Activated CD4-positive, alpha-beta T cell treated with anti-CD3 and anti-CD28 coated beads, Interleukin-2, Interleukin-4, amounts not matched to agents 100 ng/mL and 50 ng/mL, durations not matched to agents 16 hours and 8 hours (primary cell): ENCODE results near the gene SHISAL2A.

Experiments
- DNase-seq: peaks from one replicate; pipeline ENCODE4 v3.0.0-alpha.2; 2020; ENCODE audit warnings: low spot score

The SHISAL2A gene

DNA sequence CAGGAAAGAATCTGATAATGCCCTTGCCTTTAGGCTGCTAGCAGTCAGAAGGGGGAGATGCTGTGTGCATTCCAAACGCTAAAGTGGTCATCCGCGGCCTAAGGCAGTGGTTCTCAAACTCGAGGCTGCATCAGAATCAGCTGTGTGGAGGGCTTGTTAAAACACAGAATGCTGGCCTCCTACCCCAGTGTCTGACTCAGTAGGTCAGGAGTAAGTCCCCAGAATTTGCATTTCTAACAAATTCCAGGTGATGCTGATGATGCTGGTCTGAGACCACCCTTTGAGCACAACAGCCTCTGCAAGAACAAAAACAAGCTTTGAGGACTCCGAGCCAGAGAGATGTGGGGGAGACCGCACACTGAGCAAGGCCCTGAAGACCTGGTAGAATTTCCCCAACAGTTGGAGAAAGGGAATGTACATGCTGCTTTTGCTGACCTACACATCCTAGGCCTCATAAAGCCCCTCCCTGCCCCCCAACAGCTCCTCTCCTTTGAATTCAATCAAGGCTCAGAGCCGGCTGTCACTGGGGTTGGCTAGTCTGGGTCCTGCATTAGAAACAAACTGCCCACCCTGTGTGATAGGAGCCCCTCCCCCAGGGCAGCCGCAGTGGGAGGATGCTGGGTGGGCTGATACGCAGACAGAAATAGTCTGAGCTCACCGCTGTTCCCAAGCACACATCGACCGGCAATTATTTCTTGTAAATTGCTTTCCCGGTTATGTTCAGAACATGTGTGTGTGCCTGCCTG lies 27.1 kb downstream of the SHISAL2A start:
- no peak for DNase-seq

DNA sequence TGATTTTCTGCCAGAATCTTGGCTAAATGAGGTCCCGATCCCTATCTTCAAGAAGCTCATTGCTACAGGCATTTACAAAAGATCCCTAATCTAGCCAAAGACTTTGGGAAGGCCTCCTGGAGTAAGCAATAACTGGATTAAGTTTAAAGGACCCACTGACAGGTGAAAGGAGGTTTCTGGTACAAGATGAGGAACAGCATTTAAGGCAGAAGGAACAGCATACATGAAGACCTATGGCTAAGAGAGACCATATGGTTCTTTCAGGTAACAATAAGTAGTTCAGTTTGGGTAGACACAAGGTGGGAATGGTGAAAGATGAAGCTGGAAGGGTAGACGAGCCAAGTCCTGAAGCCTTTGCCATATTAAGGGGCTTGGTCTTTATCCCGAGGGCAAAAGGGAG lies 27.8 kb downstream of the SHISAL2A start:
- no peak for DNase-seq

GRCh38 chr1:52662645-52663313 lies 29.8 kb downstream of the SHISAL2A start:
- no peak for DNase-seq

- no peak for DNase-seq
Measured at GRCh38 chr1:52663716-52664115, 30.7 kb downstream of the SHISAL2A start.

DNA sequence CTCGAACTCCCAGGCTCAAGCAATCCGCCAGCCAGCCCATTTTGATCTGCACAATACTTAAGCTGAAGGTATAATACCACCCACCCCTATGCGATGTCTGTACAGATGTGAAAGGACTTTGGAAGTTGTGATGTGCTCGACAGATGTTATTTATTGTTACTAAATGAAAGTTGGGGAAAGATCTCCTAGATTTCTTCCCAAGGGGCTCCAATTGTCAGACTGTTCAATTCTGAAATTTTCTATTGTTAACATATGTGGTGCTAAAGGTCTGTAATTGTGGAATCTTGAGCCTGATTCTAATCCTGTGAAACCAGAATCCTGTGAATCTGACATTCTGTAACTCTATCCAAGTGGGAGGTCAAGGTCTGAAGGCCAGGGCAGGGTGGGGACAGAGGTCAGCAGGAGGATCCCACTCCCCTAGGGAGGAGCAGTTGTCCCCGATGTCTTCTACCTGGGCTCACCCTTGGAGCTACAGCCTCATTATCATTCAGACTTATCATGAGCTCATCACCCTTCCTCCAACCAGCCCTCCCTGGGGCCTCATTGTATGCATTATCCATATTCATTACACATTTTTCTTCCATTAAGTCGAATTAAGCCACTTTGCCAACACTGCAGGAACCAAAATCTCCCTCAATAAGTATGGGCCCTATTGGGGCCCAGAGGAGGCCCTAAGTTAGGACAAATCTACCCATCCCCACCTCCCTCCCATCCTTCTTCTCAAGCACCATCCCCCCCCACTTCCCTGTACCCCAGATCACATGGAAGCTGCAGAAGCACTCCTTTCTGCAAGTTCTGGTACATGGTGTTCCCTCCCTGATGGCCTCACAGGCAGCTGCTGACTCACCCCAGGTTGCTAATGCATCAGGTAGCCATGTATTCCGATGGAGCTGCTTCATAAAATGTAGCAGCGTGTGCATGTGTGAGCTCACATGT lies 32.3 kb downstream of the SHISAL2A start:
- DNase-seq, result no peak

- no peak for DNase-seq
Measured at GRCh38 chr1:52667290-52667689, 34.3 kb downstream of the SHISAL2A start.

- no peak for DNase-seq
Measured at GRCh38 chr1:52667984-52668383, 35.0 kb downstream of the SHISAL2A start.

- no peak for DNase-seq
Measured at GRCh38 chr1:52668711-52669110, 35.7 kb downstream of the SHISAL2A start.

DNA sequence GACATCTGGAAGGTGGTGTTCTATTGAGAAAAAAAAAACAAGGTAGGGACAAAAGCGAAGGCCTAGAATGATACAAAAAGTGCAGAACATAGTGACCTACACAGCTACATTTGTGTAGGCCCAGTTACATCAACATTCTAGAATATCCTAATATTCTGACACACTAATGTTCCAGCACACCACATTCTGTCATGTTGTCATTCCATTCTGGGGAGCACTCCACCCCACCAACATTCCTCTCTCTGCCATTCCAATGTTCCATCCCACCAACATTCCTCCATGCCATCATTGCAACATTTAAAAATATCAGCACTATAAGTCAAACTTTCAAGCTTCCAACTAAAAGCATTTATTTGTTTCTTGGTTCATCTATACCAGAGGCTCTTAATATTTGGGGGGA lies 36.7 kb downstream of the SHISAL2A start:
- no peak for DNase-seq

DNA sequence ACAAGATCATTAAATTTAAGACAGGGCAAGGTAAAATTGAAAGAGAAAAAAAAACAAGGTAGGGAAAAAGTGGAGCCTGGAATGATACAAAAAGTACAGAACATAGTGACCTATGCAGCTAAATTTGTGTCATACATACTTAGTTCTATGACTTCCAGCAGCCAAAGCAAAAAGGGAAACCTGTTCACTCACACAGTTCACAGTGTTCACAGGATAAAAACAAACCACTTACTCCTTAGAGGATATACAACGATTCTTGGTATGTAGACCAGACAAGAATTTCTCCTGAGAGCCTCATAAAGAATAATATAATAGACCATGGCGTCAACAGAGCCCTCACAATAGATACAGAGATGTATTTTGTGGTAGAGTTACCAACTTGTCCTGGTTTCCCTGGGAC lies 37.6 kb downstream of the SHISAL2A start:
- no peak for DNase-seq

DNA sequence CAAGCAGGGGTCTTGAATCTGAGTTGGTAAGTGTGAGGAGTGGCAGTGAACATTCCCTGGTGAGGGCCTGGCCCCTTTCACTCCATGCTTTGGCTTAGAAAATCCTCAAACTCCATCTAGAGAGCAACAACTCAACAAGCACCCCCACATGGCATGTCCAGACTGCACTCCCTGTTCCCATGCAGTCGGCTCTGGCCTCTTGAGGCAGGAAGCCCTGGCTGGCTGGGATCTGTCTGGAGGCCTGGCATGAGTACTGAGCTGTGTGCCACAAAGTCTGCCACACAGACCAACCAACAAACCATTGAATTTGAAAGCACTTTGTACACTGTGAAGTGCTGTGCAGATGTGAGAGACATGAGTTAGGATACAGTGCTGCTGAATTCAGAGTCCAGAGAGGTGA lies 40.0 kb downstream of the SHISAL2A start:
- no peak for DNase-seq

DNA sequence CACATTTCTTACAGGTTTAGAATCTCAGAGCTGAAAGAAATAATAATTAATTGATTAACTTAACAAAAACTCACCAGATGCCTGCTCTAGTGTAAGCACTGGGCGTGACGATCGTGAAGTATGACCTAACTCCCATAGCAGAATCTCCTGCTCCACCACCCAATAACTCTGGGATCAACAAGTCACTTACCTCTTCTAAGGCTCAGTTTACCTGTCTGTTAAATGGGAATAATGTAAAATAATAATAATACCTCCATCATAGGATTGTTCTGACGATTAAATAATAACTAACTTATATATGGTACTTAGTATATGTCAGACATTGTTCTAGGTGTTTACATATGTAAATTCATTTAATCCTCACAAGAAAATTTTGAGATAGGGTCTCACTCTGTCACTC lies 40.5 kb downstream of the SHISAL2A start:
- no peak for DNase-seq

GRCh38 chr1:52674497-52675384 lies 41.8 kb downstream of the SHISAL2A start:
- no peak for DNase-seq

GRCh38 chr1:52676249-52676903 lies 43.4 kb downstream of the SHISAL2A start:
- DNase-seq, result no peak

DNA sequence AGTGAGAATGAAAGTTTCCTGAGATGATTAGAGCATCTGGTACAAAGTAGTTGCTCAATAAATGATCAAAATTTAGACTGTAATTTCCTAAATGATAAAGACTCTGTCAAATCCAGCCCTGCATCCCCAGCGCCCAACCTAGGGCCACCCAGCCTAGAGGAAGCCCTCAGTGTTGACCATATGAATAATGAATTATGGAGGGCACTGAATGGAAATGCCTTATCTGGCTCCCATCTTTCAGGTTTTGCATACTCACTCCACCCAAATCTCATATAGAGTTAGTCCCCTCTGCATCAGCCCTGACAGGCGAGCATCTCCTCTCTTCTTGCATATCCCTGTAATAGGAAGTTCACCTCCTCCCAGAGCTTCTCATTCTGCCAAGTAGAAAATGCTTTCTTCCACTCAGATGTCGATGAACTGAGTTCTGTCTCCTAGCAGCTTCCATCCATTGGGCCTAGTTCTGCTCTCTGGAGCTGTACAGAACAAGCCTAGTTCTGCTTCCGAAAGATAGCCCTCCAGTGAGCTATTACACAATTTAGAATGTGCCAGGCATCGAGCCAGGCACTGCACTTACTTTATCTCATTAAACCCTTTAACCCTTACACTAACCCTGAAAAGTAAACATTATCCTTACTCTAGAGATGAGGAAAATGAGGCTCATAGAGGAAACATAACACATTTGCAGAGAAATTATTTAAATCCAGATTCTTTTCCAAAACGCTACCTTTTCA lies 44.3 kb downstream of the SHISAL2A start:
- no peak for DNase-seq

- DNase-seq, result no peak
Measured at GRCh38 chr1:52679048-52679447, 46.1 kb downstream of the SHISAL2A start.

DNA sequence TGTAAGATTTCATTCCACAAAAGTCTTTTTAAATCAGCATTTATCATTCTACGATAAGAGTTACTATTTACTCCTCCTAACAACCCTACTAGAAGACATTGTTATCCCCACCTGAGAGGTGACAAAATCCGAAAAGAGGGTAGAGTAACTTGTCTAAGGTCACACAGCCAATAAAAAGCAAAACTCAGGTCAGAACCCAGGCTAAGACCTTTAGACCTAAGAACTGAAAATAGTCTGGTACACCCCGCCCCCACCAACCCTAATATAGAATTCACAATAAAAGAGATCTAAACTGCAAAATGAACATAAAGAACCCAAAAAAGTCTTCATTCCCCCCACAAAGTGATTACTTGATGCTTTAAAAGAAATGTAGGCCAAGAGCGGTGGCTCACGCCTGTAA lies 46.5 kb downstream of the SHISAL2A start:
- DNase-seq, result no peak

DNA sequence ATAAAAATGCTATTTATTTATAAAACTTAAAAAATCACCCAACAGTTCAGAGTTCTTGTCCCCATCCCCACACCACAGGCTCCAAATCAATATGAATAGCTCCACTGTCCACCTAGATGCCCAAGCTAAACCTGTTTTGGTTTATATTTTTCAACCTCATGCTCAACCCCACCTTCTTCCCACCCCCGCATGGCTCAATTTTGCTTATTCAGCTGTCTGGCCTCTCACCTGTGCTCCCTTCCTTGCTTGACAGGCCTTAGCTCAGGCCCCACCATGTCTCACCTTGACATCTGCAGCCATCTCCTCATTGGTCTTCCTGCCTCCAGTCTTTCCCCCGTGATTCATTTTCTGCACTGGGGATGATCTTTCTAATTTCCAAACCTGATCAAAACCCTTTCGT lies 47.4 kb downstream of the SHISAL2A start:
- DNase-seq, result no peak

- DNase-seq, result no peak
Measured at GRCh38 chr1:52681136-52681535, 48.2 kb downstream of the SHISAL2A start.

- DNase-seq, result no peak
Measured at GRCh38 chr1:52683367-52683940, 50.5 kb downstream of the SHISAL2A start.
